Ovary (tissue), 3 donors: Measurements from ENCODE around the gene SLC23A2.

Experiments used
- CTCF ChIP-seq, 3 donors: fragments of 450-650 bp in 2 of 3; fragments of 200-600 bp in 1 of 3; IDR thresholded peaks; one replicate each; pipeline versions ENCODE4 v1.5.1 to v1.8.0; 2016 to 2022; ENCODE audit warnings: antibody characterized with exemption in 3 of 3, mild to moderate bottlenecking in 1 of 3
- EP300 ChIP-seq: sonication (generic); formaldehyde crosslinking; IDR thresholded peaks from one replicate; pipeline ENCODE4 v1.6.1; 2017; ENCODE audit warnings: antibody characterized with exemption
- POLR2A ChIP-seq: fragments of 450-650 bp; IDR thresholded peaks from one replicate; pipeline ENCODE4 v1.6.1; 2017; ENCODE audit warnings: antibody characterized with exemption, mild to moderate bottlenecking, moderate library complexity
- donor health status: DM: no; HTN: no; CAD: no.

- TF ChIP-seq CTCF (IDR thresholded peaks at IDR 0.05) (no peak), POLR2A (no peak), EP300 (no peak)
Observed at GRCh38 chr20:4962241-4962855, 39.0 kb downstream of the SLC23A2 start.
